GM12875 (cell line): ENCODE results near the gene PDE6A.

Experiments
- H3K4me3 ChIP-seq: one replicate; pipeline ENCODE4 v1.5.1; 2011; ENCODE audit warnings: low read depth, low read length, control low read depth
- TF ChIP-seq, protein P1 (sequence below): IDR thresholded peaks from 2 replicates; pipeline ENCODE4 v1.5.1; 2011; ENCODE audit warnings: low read depth, mild to moderate bottlenecking, control low read depth, inconsistent platforms, low read length, moderate library complexity, borderline replicate concordance; ENCODE audit not compliant: insufficient read depth

Gene PDE6A

DNA sequence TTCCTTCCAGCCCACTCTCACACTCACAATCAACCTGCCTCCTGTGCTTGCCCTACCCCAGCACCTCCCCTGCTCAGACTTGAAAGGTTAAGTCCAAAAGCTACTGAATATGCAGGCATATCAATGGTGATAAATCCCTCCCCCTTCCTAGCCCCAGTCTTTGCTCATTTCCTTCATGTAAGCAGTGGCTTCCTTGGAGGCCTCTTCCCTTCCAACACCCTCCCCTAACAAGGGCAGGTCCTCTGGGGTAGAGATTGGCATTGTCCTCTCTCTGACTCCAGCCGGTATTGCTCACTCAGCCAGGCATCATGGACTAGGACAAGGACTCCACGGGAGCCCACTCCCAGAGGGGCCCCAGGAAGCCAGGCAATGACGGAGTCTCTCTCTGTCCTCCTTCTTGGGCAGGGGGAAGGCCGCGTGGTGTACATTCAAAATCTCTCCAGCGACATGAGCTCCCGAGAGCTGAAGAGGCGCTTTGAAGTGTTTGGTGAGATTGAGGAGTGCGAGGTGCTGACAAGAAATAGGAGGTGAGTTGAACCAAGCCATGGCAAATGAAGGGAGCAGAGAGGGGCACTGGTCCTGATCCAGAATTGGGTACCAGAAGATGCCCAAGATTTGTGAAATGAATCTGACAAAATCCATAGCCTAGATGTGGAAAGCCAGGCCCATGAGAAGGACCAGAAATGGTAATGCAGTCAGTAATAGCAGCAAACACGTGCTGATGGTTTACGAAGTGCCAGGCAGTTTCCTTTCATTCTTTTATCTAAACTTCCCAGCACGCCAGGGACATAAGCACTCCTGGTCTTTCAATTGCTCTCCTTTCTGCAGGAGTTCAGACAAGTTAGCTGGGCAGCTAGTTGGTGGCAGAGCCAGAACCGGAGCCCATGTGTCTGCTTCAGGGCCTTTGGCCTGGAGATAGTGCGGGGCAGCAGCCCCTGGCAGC is 102.5 kb downstream of the PDE6A start:
- TF ChIP-seq, protein P1, sequence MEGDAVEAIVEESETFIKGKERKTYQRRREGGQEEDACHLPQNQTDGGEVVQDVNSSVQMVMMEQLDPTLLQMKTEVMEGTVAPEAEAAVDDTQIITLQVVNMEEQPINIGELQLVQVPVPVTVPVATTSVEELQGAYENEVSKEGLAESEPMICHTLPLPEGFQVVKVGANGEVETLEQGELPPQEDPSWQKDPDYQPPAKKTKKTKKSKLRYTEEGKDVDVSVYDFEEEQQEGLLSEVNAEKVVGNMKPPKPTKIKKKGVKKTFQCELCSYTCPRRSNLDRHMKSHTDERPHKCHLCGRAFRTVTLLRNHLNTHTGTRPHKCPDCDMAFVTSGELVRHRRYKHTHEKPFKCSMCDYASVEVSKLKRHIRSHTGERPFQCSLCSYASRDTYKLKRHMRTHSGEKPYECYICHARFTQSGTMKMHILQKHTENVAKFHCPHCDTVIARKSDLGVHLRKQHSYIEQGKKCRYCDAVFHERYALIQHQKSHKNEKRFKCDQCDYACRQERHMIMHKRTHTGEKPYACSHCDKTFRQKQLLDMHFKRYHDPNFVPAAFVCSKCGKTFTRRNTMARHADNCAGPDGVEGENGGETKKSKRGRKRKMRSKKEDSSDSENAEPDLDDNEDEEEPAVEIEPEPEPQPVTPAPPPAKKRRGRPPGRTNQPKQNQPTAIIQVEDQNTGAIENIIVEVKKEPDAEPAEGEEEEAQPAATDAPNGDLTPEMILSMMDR, result no peak
- H3K4me3 ChIP-seq, result no peak overlapping the region

DNA sequence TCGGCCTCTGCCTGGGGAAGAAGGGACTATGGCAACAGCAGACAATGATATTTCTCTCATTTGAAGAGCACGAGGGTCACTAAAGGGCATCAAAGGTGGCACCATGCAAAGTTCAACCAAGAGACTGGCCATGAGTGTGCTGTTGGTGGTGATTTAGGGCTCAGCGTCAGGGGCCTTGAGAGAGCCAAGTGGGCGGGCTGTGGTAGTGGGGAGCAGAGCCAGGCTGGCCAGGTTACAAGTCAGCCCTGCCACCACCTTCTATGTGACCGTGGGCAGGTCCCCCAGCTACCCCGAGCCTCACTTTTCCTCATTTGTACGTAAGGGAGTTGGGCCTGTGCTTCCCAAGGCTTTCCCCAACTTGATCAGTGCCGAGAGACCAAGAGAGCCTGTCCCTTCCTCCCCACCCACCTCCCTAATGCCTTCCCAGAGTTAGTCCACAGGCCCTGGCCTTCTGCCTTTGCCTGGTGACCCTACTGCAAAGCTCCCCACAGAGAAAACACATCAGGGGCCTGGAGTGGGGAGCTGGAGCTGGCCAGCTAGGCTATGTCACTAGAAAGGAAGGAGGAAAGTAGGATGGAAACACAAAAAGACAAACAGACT is 104.3 kb downstream of the PDE6A start:
- TF ChIP-seq, protein P1, result no peak

DNA sequence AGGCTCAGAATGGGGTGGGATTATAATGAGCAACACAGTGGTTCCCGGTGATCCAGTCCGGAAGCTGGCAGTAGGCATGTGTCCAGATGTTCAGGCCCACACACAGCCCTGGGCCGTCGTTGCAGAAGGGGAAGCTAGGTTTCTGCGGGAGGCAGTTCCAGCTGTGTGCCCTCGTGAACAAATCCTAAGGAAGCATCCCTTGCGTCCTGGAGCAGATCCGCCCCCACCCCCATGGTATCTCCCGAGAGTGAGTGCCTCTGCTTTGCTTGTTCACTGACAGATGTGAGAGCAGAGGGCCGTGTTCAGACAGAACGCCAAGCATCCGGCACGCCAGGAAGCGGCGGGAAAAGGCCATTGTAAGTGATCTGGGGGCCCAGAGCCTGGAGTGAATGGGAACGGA is 104.8 kb downstream of the PDE6A start:
- TF ChIP-seq, protein P1, result no peak
- H3K4me3 ChIP-seq, result no peak overlapping the region

More for the DNA sequence above, 104.3 kb downstream of the PDE6A start:
- H3K4me3 ChIP-seq, result no peak overlapping the region

DNA sequence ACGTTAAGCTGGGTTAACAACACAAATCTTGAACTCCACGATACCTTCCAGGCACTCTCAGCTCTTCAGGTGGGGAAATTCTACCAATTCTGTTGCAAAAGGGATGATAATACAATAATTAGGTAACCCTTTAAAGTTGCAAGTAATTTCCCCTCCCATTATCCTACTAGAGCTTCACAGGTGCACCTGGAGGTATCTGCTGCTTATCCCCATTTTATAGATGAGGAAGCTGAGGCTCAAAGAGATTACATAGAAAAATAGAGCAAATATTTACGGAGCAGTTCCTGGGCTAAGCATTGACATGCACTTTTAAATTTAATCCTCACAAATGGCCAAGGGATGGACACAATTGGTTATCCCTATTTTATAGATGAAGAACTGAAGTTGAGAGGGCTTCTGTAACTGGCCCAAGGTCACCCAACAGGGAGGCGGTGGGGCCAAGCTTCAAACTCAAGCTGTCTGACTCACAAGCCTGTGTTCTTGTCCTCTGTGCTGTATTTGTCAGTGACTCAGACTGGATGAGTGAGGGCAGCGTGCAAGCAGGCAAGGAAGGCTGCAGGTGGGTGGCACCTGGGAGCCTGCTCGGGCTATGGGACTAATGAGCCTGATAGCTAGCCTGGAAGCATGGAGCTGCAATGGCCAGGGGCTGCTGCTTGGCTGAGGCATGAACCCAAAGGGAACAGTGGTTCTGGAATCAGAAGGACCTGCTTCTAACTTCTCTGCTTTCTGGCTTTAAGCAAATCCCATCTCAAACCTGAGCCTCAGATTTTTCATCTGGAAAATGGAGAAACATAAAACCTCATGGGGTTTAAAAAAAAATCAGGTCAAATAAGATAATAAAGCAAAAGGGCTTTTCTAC is 105.5 kb downstream of the PDE6A start:
- TF ChIP-seq, protein P1, result no peak
- no peak overlapping the region for H3K4me3 ChIP-seq

DNA sequence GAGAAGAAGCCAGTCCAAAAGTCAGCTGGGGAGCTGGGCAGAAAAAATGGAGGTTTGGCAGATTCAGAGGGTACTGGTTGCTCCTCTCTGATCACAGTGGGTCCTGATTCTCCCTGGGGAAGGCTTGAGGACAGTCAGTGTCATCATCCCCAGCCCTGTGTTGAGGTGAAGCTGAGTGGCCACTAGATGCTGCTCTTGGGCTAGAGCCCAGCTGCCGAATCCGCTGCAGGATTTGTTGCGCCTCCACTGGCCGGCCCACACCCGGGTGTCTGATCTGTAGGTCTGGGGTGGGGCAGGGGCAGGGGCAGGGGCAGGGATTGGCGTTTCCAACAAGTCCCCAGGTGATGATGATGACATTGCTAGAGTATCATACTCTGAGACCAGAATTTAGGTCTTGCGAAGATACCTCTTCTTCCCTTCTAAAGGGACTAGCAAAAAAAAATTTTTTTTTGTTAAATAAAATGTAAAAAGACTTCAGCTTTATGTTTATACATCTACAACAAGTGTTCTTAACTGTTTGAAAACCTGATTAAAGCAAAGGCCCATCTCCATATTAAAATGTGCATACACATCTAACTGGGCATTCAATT is 106.8 kb downstream of the PDE6A start:
- TF ChIP-seq, protein P1, result peak; percentile 66
- H3K4me3 ChIP-seq, result no peak overlapping the region

DNA sequence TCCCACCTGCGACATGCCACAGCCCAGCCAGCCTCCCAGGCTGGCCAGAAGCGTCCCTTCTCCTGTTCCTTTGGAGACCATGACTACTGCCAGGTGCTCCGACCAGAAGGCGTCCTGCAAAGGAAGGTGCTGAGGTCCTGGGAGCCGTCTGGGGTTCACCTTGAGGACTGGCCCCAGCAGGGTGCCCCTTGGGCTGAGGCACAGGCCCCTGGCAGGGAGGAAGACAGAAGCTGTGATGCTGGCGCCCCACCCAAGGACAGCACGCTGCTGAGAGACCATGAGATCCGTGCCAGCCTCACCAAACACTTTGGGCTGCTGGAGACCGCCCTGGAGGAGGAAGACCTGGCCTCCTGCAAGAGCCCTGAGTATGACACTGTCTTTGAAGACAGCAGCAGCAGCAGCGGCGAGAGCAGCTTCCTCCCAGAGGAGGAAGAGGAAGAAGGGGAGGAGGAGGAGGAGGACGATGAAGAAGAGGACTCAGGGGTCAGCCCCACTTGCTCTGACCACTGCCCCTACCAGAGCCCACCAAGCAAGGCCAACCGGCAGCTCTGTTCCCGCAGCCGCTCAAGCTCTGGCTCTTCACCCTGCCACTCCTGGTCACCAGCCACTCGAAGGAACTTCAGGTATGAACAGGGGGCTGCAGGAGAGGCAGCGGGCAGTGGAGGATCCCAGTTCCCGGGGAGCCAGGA is 108.0 kb downstream of the PDE6A start:
- TF ChIP-seq, protein P1, result no peak
- H3K4me3 ChIP-seq, result no peak overlapping the region
